Stimulated activated CD8-positive, alpha-beta memory T cell treated with anti-CD3 and anti-CD28 coated beads, Interleukin-4, amount 100 ng/mL, for 48 hours (primary cell): ENCODE measurements around the gene ALAS1.
"Not testable (repeated sequence)": the region's sequence is repeated elsewhere in the genome, so short reads cannot be mapped to it uniquely, and the experiment has no call there.

Experiments
- DNase-seq: peaks from one replicate; pipeline ENCODE4 v3.0.0-alpha.2; 2020

ALAS1 gene

DNA sequence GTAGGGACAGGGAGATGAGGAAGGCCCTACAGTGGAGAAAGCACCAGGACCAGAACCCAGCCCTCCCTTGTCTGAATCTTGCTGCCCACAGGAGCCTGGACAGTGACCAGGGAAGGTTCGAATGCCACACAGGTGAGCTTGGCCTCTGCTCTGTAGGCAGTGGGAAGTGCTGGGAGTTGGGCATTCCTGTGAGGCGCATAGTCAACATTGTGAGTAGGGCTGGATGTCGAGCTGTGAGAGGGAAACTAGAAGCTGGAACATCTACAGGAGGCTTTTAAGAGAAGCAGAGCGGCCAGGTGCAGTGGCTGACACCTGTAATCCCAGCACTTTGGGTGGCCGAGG, 20.3 kb upstream of the ALAS1 start:
- DNase-seq: no peak

DNA sequence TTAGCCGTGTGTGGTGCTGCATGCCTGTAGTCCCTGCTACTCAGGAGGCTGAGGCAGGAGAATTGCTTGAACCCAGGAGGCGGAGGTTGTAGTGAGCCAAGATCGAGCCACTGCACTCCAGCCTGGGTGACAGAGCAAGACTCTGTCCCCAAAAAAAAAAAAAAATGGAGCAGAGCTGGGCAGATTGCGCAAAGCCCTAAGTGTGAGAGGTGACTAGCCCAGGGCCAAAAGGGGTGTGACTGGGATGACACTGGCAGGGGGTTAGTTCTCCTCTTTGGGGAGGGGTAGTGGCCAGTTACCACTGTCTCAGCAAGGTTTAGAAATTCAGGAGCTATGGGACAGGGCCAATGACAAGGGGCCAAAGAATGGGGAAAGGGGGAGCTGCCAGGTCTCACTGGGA, 19.8 kb upstream of the ALAS1 start:
- not testable (repeated sequence) for DNase-seq

DNA sequence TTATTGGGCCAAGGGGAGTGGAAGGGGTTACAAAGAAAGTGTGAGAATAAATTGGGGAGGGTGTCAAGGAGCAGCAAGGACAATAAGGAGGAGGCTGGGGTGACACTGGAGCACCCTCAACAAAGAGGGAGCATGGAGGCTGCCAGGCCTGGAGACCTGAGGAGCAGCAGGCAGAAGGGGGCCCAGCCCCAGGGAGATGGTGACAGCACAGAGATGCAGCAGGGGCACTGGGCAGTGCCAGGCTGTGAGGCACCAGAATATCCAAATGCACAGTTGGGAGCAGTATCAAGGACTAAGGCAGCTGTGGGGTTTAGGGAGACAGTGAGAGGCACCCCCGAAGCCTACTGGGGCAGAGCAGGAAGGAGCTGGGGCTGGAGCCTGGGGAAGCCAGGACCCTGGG, 19.4 kb upstream of the ALAS1 start:
- no peak for DNase-seq

DNA sequence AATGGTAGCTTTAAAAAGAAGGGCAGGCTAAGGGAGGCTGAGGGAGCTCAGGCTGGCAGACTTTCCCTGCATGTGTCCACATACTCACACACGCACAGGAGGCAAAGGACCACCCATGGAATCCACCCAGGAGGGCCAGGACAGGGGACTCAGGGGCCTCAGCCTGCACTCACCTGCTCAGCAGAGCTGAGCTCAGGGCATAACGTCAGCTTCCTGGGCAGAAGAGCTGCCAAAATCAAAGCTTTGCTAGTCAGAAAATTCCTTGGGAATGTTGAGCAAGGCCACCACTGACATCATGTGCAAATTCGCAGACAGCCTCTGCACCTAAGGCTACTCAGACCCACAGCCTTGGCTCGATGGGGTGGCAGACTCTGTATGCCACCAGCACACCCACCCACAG, 16.4 kb upstream of the ALAS1 start:
- DNase-seq: no peak

DNA sequence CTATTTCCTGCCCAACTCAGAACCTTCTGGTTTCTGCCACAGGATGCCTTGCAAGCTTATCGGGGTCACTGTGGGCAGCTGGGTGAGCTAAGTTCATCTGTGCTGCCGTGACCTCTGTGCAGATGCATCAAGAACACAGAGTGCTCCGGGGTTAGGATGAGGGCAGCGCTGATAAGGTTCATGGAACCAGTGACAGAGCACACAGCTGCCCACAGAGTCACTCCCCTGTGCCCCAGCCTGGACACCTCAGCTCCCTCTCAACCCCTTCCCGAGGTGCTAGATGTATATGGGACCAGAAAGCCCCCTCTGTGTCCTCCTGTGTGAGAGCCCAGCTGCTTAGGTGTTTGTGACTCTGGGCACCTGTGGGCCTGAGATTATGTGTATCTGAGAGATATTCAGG, 15.8 kb upstream of the ALAS1 start:
- DNase-seq: no peak

DNA sequence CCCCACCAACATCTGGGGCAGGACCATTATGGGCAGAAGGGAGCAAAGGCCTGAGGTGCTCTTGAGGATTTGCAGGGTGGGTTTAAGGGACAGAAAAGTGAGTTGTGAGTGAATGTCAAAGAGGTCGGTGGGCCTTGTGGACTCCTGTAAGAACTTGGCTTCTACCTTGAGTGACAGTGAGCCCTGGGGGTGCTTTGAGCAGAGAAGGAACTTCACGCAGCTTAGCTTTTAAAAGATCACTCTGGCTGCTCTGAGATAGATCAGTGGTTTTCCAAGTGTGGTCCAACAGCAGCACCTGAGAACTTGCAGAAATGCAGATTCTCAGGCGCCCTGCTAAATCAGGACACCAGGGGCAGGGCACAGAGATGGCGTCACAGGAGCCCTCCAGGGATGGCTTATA, 15.3 kb upstream of the ALAS1 start:
- no peak for DNase-seq

DNA sequence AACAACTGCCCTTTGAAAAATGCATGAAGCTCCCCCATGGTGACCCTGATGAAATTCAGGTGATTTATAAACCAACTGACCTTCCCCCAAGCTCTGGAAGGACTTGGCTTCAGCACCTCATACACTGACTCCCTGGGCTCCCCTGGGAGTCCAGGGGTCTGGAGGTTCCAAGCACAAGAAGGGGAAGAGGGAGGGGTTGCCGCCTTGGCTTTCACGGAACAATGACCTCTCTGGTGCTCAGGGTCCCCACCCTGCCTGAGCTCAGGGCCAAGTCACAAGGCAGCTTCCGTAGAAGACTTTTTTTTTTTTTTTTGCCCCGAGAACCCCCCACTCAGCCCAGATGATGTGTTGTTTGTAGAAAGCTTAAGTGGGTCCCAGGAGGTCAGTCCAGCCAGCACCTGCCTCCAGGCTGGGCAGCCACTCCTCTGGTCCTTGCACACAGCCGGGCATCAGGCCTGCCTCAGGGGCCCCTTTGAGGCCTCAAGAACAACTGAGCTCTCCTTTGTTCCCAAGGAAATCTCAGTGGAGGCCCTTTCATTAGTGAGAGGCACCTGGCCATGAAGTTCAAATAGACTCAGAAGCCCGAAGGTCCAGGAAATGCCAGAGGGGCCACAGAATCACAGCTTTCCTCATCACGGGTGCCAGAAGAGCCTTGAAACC, 14.0 kb upstream of the ALAS1 start:
- no peak for DNase-seq

DNA sequence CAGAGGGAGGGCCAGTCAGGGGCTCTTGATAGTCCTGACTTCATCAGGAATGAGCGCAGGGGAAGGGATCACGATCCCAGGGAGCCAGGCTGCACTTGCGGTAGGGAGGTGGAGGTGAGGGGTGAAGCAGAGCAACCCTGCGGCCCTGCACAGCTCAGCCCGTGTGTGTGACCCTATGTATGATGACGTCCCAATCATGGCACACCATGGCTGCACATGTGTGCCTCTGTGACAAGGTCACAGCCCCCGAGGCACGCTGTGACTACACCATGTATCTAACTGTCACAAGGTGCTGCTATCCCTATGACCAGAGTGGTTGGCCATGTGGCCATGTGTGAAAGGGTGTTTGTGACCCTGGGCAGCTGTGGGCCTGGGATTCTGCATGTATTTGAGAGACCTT, 13.3 kb upstream of the ALAS1 start:
- no peak for DNase-seq

DNA sequence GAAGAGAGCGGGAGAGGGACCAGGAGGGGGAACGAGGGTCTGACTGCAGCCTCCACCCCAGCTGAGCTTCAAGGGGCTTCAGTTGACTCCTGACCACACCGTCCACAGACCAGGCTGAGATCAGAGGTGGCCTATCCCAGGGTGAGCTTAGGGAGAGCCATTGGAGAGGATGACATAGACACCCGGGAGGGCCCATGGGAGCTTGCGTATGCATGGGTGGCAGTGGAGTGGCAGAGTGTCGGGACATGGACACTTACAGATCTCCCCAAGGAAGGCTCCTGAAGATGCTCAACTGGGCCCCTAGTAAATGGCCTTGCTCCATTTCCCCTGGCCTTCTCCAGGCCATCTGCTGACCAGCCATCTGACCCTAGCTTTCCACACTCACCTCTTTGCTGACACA, 12.6 kb upstream of the ALAS1 start:
- DNase-seq: no peak

DNA sequence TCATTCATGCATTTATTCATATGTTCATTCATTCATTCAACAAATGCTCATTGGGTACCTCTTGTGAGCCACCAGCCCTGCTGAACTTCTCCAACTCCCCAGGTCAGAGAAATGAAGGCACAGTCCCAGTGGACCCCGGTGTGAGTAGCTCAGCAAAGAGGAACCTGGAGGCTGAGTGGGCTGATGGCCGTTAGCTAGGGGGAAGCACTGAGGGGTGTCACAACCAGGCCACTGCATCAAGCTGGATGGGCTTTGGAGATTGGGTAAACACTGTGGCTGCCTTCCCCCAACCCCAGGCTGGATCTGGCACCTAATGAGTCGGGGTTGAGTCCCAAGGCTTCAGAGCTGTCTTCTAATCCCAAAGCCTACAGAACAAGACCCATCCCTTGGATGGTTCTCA, 12.1 kb upstream of the ALAS1 start:
- DNase-seq: no peak

DNA sequence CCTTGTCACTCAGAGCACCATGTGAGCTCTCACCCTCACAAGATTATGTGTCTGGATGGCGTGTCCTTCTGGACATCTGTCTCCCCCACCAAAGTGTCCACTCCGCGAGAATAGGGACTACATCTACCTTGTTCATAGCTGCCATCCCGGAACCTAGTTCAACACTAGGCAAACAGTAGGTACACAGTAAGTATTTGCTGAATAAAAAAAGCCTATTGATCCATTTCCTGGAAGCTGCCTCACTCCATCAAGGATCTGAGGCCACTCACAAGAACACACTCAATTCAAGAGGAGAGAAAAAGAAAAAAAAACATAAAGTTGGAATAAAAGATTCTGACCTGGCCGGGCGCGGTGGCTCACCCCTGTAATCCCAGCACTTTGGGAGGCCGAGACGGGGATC, 11.2 kb upstream of the ALAS1 start:
- no peak for DNase-seq

DNA sequence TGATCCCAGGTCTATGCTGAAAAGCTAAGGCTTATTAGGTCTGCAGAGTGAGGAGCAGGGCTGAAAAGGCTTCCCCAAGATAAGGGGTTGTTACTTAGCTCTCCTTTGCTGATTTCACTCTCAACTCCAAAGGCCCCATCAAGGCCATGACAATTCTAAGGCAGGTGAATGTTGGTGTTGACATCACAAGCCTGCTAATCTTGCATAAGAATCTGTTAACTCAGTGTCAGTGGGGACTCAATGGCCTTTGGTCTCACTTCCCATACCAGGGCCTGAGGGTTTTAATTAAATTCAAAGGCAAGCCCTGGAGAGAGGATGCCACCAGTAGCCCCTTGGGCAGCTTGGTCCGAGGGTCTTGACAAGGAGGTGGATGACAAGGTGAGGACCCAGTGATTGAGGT, 9.4 kb upstream of the ALAS1 start:
- DNase-seq: no peak

DNA sequence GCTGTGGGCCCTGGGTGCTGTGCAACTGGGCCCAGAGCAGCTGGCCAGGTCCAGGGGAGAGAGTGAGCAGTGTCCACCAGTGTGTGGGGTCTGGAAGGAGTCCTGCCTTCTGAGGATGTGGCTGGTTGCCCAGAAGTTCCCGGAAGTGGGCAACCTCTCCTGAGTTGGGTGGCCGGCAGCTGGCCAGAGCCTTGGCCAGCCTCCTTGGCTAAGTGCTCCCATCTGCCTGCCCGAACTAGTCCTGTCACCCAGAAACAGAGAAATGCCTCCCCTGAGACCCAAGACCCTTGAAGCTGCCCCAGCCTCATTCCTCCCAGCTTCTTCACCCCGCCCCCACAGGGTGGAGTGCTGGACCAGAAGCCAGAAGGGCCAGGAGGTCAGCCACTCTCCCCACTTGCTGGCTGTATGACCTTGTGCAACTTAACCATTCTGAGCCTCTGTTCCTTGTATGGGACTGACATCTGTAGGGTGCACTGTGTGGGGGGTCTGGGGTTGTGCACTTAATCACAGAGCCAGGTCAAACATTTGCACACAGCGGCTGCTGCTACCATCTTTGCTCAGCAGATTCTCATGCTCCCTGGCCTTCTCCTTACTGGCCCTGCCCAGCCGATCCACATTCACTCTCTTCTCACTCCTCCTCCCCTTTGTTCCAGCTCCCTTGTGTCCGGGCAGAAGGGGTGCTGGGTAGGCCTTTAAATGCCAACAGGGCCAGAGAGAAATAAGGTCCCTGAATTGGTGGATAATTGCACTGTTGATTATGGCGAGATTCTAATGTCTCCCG, 7.5 kb upstream of the ALAS1 start:
- DNase-seq: no peak

DNA sequence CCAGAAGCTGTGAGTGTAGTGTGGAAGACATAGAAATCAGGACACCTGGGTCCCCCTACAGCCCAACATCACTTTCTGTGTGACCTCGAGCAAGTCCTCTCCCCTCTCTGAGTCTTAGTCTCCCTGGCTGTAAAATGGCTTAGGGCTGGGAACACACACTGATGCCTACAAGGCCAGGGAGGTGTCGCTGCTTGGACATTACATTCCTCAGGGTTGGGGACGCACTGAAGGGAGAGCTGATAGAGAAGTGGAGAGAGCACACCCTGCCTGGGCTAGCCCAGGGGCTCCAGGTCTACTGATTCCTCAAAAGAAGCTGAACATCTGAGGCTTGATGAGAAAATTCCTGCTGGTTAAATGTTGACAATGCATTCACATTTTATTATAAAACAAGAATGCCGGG, 6.3 kb upstream of the ALAS1 start:
- no peak for DNase-seq

DNA sequence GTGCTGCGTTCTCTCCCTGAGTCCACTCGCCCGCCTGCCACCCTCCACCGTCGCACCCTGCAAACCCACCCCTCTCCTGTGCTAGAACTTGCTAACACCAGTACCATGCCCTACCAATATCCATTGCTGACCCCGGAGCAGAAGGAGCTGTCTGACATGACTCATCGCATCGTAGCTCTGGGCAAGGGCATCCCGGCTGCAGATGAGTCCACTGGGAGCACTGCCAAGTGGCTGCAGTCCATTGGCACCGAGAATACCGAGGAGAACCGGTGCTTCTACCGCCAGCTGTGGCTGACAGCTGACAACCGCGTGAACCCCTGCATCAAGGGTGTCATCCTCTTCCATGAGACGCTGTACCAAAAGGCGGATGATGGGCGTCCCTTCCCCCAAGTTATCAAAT, 4.9 kb upstream of the ALAS1 start:
- DNase-seq: no peak

DNA sequence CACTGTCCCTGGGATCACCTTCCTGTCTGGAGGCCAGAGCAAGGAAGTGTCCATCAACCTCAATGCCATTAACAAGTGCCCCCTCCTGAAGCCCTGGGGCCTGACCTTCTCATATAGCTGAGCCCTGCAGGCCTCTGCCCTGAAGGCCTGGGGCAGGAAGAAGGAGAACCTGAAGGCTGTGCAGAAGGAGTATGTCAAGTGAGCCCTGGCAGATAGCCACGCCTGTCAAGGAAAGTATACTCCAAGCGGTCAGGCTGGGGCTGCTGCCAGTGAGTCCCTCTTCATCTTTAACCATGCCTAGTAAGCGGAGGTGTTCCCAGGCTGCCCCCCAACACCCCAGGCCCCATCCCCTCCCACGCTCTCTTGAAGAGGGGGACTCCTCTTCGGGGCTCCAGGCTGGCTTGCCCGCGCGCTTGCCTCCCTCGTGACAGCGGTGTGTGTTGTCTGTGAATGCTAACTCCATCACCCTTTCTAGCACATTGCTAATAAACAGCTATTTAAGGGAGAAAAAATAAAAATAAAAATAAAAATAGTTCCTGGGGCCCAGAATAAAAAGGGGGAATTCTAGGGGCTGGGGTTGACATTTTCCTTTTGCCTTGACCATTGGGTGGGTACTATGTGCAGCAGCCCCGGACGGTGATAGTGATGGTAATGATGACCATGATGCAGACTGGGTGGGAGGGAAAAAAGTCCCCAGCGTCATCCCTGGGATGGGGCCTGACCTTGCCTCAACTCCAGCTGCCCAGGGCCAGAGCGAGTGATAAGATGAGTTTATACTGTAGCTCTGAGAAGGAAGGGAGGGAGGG, 3.3 kb upstream of the ALAS1 start:
- no peak for DNase-seq

DNA sequence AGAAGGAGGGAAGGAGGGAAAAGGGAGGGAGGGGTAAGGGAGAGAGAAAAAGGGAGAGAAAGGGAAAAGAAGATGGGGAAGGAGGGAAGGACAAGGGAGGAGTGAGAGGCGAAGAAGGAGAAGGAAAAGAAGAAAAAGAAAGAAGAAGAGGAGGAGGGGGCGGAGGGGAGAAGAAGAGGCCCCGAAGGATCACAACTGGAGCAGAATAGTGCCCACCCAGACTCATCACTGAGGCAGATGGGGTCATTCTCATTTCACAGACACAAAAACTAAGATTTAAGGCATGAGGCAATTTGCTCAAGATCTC, 2.7 kb upstream of the ALAS1 start:
- DNase-seq: no peak

DNA sequence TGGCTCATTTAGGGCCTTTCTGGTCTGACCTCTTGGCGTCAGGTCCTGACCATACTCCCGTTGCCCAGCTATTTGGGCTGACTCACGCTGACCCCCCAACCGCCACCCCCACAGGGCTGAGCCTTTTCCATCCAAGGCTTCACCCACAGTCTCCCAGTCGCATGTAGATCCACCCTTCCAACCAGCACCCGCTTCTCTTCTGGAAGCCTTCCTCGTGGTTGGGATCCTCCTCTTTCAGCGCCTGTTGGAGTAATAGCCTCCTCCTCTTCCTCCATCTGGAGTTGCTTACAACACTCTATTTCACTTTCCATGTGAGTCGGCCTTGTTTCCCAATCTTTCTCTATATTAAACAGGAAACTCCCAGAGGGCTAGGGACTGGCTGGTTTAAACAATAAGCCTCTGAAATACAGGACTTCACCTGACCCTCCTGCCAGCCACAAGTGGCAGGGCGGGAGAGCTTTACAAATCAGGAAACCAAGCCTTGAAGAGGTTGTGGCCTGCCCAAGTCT, 2.1 kb upstream of the ALAS1 start:
- DNase-seq: no peak

DNA sequence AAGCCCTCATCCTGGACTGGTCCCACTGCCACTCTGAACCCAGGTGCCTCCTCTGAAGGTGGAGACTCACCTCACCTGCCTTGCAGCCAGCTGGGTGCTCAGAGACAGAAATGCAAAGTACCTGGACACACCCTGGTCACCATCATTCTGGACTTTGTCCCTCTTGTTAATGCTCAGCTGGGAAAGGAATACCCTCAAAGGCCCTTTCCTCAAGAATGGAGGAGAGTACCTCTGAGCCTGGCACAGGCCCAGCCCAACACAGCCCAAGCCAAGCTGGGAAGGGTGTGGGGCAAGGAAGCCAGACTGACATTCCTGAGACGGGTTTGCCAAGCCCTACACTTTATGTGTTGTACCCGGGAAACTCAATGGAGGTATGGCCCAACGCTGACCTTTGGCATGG, 983 bp upstream of the ALAS1 start:
- DNase-seq: no peak

DNA sequence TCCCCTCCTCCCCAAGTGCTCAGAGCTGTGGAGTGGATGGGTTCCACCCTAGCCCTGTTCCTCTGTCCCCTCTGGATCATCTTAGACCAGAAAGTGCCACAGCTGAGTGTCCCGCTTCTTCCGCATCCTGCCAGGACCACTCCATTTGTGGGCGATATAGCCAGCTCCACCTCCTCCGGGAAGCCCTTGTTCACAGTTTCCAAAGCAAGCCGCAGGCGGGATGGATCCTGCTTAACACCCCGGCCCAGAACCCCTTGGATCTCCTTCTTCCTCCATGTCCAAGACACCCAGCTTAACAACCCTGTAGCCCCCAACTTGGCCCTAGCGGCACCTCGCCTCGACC, 490 bp upstream of the ALAS1 start:
- no peak for DNase-seq

DNA sequence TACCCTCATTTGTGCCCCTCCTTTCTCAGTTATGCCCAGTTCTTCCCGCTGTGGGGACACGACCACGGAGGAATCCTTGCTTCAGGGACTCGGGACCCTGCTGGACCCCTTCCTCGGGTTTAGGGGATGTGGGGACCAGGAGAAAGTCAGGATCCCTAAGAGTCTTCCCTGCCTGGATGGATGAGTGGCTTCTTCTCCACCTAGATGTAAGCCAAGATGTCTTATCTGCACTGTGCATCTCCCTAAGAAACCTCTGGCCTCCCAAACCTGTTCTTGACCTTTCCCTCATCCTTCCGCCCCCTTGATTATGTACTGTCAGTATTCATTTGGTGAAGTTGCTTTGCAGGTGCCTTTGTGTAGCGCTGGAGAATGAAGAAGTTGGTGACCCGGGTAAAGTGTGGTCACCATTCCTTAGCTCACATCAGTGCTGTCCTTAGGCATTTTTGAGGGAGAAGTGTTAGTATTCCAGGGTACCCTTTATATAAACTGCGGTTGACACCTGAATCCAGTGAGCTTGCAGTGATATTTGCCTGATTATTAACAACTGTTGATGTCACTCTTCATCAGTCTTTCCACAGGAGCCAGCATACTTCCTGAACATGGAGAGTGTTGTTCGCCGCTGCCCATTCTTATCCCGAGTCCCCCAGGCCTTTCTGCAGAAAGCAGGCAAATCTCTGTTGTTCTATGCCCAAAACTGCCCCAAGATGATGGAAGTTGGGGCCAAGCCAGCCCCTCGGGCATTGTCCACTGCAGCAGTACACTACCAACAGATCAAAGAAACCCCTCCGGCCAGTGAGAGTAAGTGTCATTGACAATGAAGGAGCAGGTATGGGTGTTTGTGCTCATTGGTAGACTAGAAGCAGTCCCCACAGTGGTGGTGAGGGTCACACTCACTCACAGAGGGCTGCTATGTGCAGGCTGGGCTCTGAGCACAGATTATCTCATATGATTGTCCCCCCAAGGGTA, 966 bp downstream of the ALAS1 start:
- DNase-seq: no peak

DNA sequence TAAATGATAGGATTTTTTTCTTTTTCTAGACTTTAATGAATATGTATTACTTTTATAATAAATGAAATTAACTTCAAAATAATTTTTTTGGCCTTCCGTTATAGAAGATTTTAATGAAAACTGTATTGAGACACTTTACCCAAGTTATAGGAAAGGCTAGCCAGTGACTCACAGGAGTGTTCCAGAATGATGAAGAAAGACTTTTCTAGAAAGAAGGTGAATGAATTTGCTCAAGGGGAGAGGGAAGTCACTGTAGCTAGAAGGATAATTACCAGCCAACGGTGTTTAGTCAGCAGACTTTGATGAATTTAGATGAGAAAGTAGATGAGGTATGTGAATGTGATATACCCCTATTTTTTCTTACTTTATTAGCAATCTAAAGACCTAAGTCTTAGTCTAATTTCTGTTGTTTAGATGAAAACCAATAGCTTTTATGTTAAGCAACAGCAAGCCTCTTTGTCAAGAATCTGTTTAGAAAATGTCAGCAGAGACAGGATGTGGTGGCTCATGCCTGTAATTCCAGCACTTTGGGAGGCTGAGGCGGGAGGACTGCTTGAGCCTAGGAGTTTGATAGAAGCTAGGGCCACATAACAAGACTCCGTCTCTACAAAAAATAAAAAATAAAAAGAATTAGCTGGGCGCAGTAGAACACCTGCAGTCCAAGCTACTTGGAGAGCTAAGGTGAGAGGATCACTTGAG, 3.2 kb downstream of the ALAS1 start:
- DNase-seq: no peak
